Right lung (tissue), 5 donors: ENCODE measurements around the gene CREBBP. TPM values are rescaled to one million over a fixed set of nuclear protein-coding genes. Genes with fewer than 3 reads are reported as not detected.
"Not testable (repeated sequence)": the region's sequence is repeated elsewhere in the genome, so short reads cannot be mapped to it uniquely, and the experiment has no call there.

Source experiments
- DNase-seq, 2 donors: peaks; one replicate each; pipeline ENCODE4 v3.0.0-alpha.2; 2013
- polyA plus RNA-seq, 5 donors: library from polyadenylated mRNA; unstranded; fragments of 120-200 nt; gene quantifications; one replicate each; pipeline versions ENCODE4 v1.2.1 to v1.2.3, GENCODE V29; 2013; ENCODE audit warnings: inconsistent platforms in 1 of 5, low replicate concordance in 1 of 5; ENCODE audit not compliant: insufficient read length in 5 of 5, insufficient read depth in 1 of 5

The CREBBP gene
- polyA plus RNA-seq, 5 donors = 69.4 to 103 (median 87.6) TPM

GRCh38 chr16:3716831-3717234 lies 163.7 kb downstream of the CREBBP start:
- DNase-seq = no peak

GRCh38 chr16:3715430-3715829 lies 165.1 kb downstream of the CREBBP start:
- DNase-seq = no peak

- not testable (repeated sequence) for DNase-seq
Observed at GRCh38 chr16:3714378-3714777, 166.1 kb downstream of the CREBBP start.

- DNase-seq = no peak
Observed at GRCh38 chr16:3713587-3714242, 166.8 kb downstream of the CREBBP start.

- DNase-seq = no peak
Observed at GRCh38 chr16:3712861-3713372, 167.6 kb downstream of the CREBBP start.

- DNase-seq = no peak
Observed at GRCh38 chr16:3706253-3707012, 174.1 kb downstream of the CREBBP start.

GRCh38 chr16:3702082-3702481 lies 178.4 kb downstream of the CREBBP start:
- DNase-seq = no peak

- DNase-seq = no peak
Observed at GRCh38 chr16:3701531-3701930, 179.0 kb downstream of the CREBBP start.

GRCh38 chr16:3698941-3699340 lies 181.6 kb downstream of the CREBBP start:
- DNase-seq = no peak

- no peak for DNase-seq
Observed at GRCh38 chr16:3696425-3697218, 183.9 kb downstream of the CREBBP start.

GRCh38 chr16:3695610-3696369 lies 184.7 kb downstream of the CREBBP start:
- no peak for DNase-seq

GRCh38 chr16:3694051-3694450 lies 186.5 kb downstream of the CREBBP start:
- DNase-seq = no peak

GRCh38 chr16:3691761-3692160 lies 188.8 kb downstream of the CREBBP start:
- no peak for DNase-seq

GRCh38 chr16:3690980-3691720 lies 189.4 kb downstream of the CREBBP start:
- no peak for DNase-seq

- DNase-seq = peak; percentile 81 to 88
Observed at GRCh38 chr16:3690470-3690928, 190.0 kb downstream of the CREBBP start.

- no peak for DNase-seq
Observed at GRCh38 chr16:3689731-3690130, 190.8 kb downstream of the CREBBP start.

- DNase-seq = no peak
Observed at GRCh38 chr16:3687792-3688191, 192.7 kb downstream of the CREBBP start.

- no peak for DNase-seq
Observed at GRCh38 chr16:3687021-3687420, 193.5 kb downstream of the CREBBP start.

GRCh38 chr16:3681206-3681605 lies 199.3 kb downstream of the CREBBP start:
- no peak for DNase-seq

- DNase-seq = no peak
Observed at GRCh38 chr16:3677994-3678393, 202.5 kb downstream of the CREBBP start.
